Posterior cingulate gyrus (tissue), 11 donors: ENCODE results near the gene FAAP24.
"Not testable (repeated sequence)": the region's sequence is repeated elsewhere in the genome, so short reads cannot be mapped to it uniquely, and the experiment has no call there.

ENCODE experiments used
- DNase-seq, 10 donors: peaks; one replicate each; pipeline versions ENCODE4 v3.0.0 to v3.0.0-alpha.2; 2020 to 2021; ENCODE audit warnings: mixed read lengths in 3 of 10
- intact Hi-C: fragments of 100-400 bp; cut with DNase I; formaldehyde crosslinking; loops from one replicate; pipeline ENCODE4 v1.15.1; 2023

The FAAP24 gene, protein sequence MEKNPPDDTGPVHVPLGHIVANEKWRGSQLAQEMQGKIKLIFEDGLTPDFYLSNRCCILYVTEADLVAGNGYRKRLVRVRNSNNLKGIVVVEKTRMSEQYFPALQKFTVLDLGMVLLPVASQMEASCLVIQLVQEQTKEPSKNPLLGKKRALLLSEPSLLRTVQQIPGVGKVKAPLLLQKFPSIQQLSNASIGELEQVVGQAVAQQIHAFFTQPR

DNA sequence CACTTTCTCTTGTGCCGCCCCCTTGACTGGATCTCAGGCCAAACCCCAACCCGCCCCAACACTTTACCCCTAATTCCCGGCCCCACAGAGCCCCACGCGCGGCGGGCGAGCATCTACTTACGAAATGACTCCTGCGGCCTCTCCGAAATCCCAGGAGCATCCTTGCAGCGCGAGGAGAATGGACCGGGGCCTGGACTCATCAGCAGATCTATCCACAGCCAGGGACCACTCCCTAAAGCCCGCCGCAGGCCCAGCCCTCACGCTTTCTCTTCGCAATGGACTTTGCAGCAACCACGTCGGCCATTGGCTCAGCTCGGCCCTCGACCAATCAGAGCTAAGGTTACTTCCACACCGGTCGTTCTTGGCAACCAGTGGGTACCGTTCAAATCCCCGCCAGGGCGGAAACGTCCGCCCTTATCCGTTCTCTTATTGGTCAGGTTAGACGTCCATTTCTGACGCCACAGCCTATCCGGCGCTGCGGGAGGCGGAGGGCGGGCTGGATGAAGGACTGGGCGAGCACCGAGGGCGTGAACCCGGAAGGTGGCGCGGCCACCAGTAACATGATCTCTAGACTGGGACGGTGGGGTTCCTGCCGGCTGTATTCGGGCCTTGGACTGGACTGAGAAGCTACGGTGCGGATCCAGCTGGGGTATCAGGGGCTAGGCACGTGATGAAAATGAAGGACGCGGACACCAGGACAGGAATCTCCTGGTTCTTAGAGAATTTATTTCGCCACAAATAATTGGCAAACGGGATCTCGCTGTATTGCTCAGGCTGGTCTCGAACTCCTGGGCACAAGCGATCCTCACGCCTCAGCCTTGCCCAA, at the start of gene FAAP24, which contains the start of gene CEP89:
TSS of gene FAAP24 (plus strand) at position 528 of the 826 bp plus-strand sequence. CDS start 955 bp downstream, outside the sequence.
TSS of gene CEP89 (minus strand) at position 244 of the 826 bp plus-strand sequence. CDS start at position 160, 84 bp downstream.
- intact Hi-C loops: loop anchor here (5.0 to 10.0 kb wide), 2 partner anchors 110 to 297 kb away; partner anchors contain the start of genes ANKRD27, GPATCH1 and RGS9BP
- DNase-seq: peak; percentile 96 to 100 (median 98)

DNA sequence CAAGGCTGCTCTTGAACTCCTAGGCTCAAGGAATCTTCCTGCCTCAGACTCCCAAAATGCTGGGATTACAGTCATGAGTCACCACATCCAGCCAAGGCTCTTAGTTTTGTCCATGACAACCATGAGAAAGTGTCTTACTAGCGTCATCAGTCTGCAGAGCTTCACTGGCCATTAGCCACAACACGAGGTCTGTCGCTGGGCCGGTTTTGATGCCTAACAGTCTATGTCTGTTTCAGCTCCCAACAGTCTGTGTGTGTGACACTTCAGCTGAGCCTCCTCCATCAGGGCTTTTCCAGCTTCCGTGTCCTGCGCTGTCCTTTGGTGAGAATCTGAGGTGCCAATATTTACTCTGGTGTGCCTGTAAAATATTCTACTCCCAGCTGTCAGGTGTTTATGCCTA, 47.8 kb upstream of the FAAP24 start:
- DNase-seq: peak in 6 of 10 donors; percentile 12 to 87 (median 36)
- intact Hi-C loops: no loop called here

DNA sequence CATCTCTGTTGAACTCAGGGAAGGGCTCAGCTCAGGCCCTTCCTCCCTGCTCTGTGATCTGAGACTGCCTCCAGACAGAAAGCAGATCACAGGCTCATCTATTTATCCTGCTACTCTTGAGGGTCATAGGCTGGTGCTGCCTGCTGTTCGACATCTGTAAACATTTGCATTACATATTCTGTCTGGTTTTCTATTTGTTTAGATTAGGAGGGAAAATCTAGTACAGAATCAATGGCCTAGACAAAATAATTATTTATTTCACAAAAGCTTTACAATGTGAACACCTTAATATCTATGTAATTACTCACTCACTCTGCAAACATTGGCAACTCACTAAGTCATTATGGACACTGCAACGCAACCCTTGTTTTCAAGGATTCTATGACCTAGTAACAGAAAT, 43.2 kb upstream of the FAAP24 start:
- intact Hi-C loops: no loop called here
- no peak for DNase-seq

DNA sequence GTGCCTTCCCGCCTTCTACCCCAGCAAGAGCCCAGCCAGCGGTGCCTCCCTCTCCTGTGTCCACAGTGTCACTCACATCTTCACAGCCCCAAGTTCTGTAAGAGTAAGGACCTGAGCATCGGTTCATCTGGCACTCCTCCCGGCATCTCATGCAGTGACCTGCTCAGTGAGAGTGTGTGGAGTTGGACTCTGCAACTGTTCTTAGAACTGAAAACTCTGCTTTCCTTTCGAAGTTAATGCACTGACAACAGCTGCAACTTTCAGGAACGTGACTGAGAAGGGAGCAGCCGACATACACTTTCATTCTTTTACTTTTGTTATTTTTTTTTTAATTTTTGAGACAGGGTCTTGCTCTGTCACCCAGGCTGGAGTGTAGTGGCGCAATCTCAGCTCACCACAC, 41.5 kb upstream of the FAAP24 start:
- intact Hi-C loops: no loop called here
- DNase-seq: no peak

DNA sequence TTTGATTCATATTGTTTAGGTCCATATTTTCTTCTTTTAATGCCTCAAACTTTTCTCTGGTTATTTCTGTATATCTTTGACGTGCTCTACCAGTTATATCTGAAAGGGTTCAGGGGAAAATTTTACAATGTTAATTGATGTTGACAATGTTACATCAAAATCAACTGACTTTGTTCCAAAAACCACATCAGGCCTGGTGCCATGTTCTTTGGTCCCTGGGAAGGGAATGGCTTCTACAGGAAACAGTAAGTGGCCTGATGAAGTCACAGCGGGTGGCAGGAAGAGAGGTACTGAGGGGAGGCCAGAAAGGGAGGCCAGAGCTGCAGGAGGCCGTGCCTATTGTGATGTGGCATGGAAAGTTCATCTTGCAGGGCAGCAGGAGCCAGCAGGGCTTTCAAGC, 38.5 kb upstream of the FAAP24 start:
- intact Hi-C loops: no loop called here
- no peak for DNase-seq

DNA sequence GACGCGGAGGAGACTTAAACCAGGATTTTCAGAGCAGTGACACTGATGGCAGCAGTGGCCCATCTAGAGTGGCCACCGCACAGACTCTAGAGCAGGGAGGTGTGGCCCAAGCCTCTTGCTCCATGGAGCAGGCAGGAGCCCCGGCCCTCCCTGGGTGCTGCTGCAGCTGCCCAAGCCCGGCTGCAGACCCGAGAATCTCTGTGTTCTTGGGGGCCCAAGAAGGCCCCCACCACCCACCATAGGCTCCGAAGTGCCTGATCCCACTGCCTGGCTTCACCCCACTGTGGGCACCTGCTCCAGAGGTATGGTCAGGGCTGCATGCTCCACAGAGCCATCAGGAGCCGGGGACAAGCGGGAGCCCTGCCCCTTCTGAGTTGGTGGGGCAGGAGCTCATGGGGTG, 36.4 kb upstream of the FAAP24 start:
- DNase-seq: no peak
- intact Hi-C loops: no loop called here

DNA sequence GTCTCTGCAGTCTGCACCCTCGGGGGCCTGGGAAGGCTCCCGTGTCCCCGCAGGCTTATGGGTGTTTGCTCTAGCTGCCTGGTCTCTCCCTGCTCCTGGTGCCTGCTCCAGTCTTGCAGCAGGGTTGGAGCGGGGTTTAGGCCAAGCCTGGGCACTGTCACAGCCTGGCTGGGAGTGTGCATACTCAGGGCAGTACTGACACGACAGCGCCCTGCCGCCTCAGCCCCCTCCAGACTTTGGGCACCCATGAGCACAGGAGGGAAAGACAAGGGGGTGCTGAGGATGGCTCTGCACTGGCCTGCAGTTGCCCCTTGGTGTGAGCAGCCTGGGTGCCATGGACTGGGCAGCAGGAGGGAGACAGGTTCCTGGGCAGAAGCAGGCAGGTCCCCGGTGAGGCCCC, 36.0 kb upstream of the FAAP24 start:
- intact Hi-C loops: no loop called here
- peak in 1 of 10 donors; percentile 80 for DNase-seq

DNA sequence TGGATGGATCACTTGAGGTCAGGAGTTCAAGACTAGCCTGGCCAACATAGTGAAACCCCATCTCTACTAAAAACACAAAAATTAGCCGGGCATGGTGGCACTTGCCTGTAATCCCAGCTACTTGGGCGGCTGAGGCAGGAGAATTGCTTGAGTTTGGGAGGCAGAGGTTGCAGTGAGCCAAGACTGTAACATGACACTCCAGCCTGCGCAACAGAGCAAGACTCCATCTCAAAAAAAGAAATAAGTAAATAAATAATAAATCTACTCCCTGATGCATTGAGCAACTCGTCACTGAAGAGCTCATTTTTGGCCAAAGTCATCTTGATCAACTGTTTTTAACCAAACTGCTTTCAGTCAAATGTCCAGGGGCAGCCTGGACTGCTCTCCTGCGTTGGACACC, 30.8 kb upstream of the FAAP24 start:
- DNase-seq, intact Hi-C loops: not testable (repeated sequence)

DNA sequence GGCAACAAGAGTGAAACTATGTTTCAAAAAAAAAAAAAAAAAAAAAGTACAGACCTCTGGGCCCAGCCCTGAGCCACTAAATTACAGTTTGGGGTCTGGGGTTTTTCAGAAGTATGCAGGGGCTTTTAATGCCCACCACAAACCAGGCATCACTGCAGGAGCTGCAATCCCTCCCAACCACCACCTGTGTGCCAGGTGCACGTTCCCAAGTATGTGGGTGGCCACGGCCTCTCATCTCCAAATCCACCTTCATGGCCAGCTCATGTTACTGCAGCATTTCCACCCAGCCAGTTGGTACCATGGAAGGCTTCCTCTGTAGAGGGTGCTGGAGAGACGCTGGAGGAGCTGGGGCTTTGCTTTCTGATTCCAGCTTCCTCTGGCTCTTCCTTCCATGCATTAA, 26.8 kb upstream of the FAAP24 start:
- intact Hi-C loops: no loop called here
- DNase-seq: peak in 1 of 10 donors; percentile 52

DNA sequence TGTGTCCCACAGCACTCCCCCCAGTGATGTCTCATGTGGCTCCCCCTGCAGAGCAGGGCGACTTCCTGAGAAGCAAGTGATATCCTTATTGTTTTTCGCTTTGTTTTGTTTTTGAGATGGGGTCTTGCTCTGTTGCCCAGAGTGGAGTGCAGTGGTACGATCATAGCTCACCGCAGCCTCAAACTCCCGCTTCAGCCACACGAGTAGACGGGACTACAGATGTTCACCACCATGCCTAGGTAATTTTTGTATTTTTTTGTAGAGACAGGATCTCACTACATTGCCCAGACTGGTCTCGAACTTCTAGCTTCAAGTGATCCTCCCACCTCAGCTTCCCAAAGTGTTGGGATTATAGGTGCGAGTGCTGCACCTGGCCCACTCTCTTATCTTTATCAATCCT, 5.3 kb upstream of the FAAP24 start:
- peak in 1 of 10 donors; percentile 7 for DNase-seq
- intact Hi-C loops: no loop called here

DNA sequence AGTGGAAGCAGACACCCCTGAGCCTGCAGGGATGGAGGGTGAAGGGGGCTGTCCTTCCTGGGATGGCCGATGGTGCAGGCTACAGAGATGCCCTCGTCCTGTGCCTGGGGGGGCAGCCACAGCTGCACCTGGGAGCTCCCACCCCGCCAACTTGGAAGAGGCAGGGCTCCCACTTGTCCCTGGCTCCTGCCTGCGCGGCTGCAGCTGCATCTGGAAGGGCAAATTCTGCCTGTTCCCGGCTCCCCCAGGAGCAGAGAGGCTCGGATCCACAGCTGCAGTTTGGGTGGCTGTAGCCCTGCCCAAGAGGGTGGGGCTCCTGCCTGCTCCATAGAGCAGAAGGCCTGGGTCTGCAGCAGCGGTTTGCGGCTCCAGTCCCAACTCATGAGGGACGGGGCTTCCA, 2.5 kb upstream of the FAAP24 start:
- no peak for DNase-seq

DNA sequence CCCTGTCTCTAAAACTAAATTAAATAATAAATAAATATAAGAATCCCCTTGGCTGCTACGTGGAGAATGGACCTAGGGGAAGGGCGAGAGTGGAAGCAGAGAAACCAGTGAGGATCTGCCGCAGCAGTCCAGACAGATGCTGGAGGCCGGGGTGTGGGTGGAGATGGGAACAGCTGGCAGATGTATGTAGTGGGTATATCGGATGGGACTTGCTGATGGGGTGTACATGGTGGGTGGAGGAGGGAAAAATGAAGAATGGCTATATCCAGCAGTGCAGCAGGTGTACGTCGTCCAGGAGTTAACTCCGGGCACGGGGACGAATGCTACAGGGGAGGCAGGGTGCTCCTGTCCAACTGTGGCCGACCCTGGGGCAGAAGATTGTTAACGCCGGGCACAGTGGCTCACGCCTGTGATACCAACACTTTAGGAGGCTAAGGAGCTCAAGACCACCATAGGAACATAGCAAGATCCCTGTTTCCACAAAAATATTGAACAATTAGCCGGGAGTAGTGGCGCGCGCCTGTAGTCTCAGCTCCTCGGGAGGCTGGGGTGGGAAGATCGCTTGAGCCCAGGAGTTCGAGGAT, 938 bp upstream of the FAAP24 start:
- intact Hi-C loops: loop anchor here (5.0 to 10.0 kb wide), 2 partner anchors 111 to 296 kb away; partner anchors contain the start of genes ANKRD27, GPATCH1 and RGS9BP
- peak in 1 of 10 donors; percentile 57 for DNase-seq

More for the DNA sequence above, 2.5 kb upstream of the FAAP24 start:
- intact Hi-C loops: no loop called here

DNA sequence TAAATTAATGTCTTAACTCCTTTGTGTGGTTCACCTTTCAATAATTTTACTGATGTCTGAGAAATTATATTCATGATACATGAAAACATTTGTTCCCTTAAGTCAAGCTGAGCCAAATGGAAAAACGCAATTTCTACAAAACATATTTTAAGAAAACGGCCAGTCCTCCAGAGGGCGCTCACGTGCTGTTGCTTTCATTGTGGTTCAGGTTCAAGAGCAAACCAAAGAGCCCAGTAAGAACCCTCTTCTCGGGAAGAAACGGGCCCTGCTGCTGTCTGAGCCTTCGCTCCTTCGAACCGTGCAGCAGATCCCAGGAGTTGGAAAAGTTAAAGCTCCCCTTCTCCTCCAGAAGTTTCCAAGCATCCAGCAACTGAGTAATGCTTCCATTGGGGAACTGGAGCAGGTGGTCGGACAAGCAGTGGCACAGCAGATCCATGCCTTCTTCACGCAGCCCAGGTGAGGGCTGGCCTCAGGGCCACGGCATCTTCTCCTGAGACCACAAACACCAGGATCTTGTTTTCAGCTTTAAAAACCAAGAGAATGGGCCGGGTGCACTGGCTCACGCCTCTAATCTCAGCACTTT, 4.3 kb downstream of the FAAP24 start:
- intact Hi-C loops: loop anchor here (2.0 to 10.0 kb wide), 2 partner anchors 142 to 302 kb away; partner anchors contain the start of genes ANKRD27 and RGS9BP
- peak in 9 of 10 donors; percentile 33 to 94 (median 71) for DNase-seq

DNA sequence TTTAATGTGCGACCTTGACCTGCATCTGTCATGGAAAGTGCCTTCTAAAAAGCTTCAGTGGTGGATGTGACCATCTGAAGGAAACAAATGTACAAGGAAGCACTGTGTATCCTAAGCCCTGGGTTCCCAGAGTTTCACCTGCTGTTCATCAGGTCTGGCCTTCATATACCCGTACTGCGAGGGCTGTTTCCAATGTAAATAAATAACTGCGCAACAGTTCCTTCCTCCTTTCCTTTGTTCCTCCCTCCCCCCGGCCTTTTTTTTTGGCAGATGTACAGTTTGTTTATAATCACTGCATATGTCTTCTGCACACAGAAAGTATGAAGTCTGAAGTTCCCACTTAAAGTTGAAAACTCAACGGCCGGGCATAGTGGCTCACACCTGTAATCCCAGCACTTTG, 5.2 kb downstream of the FAAP24 start:
- intact Hi-C loops: loop anchor here (2.0 to 10.0 kb wide), 2 partner anchors 142 to 302 kb away; partner anchors contain the start of genes ANKRD27 and RGS9BP
- no peak for DNase-seq

DNA sequence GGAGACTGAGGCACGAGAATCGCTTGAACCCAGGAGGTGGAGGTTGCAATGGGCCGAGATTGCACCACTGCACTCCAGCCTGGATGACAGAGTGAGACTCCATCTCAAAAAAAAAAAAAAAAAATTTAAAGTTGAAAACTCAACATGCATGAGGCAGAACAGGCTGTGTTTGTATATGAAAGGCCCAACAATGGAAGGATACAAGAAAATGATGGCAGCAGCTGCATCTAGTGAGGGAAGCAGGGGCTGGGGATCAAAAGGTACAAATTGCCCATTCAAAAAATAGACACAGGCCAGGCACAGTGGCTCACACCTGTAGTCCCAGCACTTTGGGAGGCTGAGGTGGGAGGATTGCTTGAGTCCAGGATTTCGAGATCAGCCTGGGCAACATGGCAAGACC, 5.8 kb downstream of the FAAP24 start:
- intact Hi-C loops: loop anchor here (2.0 to 10.0 kb wide), 2 partner anchors 141 to 303 kb away; partner anchors contain the start of genes ANKRD27 and RGS9BP
- DNase-seq: peak in 1 of 10 donors; percentile 10

DNA sequence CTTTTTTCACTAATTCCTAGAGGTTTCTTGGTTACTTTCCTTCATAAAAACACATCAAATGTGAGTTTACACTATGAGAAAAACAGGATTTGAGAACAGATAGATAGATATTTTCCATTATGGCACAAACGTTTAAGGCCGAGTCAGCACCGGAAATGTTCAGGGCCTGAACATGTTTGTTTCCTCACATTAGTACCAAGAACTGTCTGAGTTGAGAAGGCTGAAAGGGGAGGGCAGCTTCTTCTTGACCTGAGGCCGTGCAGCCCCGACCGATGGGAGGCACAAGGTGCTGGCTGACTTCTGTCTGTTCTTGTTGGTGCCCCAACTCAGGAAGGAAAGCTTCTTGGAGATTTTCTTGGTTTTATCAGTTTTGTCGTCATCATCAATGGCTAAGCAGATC, 7.8 kb downstream of the FAAP24 start:
- DNase-seq: not testable (repeated sequence)
- intact Hi-C loops: loop anchor here (10.0 kb wide), 1 partner anchor 305 kb away; the partner anchor contains the start of genes ANKRD27 and RGS9BP

DNA sequence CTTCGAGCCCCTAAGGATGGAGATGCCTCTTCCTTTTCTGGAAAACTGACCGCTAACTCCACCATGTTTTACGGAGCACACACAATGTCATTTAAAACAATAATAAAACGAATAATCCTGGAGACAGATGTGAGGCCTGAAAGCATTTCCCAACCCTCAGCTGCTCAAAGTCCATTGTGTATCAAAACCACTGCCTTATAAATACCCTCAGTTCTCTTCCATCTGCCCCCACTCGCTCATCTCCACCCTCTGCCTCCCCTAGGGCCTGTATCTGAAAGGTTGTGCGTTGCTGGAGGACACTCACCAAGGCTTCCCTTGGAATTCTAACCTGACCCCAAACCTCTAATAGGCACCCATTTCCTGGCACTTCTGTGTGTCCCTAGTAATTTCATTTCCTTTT, 10.4 kb downstream of the FAAP24 start:
- intact Hi-C loops, DNase-seq: not testable (repeated sequence)

DNA sequence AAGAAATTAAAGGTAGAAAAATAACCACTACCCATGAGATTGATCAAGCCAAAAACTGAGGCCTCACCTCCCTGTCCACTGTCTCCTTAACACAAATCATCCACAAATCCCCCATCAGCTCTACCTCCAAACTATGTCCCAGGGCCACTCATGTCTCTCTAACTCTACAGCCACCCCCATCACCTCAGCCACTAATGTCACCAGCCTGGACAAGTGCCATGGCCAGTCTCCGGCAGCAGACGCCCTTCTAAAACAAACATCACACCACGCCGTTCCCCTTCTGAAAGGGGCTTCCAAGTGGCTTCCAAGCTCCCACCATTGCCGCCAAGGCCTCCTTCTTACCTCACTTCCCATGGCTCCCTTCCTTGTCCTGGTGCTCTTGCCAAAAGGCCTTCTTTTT, 16.2 kb downstream of the FAAP24 start:
- intact Hi-C loops: not testable (repeated sequence)
- DNase-seq: peak in 1 of 10 donors; percentile 31

DNA sequence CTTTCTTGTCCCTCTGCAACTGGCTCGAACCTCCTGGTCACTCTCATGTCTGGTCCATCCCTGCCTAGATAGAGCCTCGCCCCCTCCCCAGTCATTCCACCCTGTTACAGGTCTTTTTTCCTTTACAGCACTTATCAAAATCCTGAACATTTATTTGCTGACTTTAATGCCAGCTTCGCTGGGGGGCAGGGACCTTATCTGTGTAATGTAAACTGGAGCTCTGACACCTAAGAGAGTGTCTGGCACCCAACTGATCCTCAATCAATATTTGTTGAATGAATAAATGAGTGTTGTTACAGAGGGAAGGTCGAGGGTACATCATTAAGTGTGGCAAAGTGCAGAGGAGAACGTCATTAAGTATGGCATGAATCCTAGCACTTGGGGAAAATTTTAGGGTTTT, 16.7 kb downstream of the FAAP24 start:
- DNase-seq: peak in 1 of 10 donors; percentile 18
- intact Hi-C loops: no loop called here

DNA sequence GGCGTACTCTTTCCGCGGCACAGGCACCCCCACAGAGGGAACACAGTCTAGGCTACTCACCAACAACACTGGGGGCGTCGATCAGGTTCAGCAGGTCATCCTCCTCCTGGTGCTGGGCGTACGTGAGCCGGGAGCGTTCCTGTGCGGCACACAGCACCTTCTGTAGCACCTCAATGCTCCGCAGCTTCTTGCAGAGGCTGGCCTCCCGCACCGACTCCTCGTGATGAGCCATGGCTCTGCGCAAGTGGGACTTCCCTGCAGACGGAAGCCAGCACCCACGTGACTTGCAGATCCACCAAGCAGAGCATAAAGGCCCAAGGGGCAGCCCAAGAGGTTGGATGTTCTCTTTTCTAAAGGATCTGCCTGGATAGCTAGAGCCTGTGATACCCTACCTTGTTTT, 23.9 kb downstream of the FAAP24 start:
- intact Hi-C loops: not testable (repeated sequence)
- peak in 2 of 10 donors; percentile 28 to 72 for DNase-seq
